PC-9 (cell line): Measurements from ENCODE around the gene RABL6.

ENCODE experiments used
- EZH2 ChIP-seq: fragments of 200-600 bp; sonication (generic); IDR thresholded peaks from 2 replicates; pipeline ENCODE4 v1.8.0; 2017; ENCODE audit warnings: antibody characterized with exemption, low read depth
- TF ChIP-seq, protein P1 (sequence below): fragments of 200-600 bp; sonication (generic); conservative IDR thresholded peaks from 2 replicates; pipeline ENCODE4 v1.6.1; 2017; ENCODE audit warnings: mixed run types, antibody characterized with exemption, mild to moderate bottlenecking, moderate library complexity

DNA sequence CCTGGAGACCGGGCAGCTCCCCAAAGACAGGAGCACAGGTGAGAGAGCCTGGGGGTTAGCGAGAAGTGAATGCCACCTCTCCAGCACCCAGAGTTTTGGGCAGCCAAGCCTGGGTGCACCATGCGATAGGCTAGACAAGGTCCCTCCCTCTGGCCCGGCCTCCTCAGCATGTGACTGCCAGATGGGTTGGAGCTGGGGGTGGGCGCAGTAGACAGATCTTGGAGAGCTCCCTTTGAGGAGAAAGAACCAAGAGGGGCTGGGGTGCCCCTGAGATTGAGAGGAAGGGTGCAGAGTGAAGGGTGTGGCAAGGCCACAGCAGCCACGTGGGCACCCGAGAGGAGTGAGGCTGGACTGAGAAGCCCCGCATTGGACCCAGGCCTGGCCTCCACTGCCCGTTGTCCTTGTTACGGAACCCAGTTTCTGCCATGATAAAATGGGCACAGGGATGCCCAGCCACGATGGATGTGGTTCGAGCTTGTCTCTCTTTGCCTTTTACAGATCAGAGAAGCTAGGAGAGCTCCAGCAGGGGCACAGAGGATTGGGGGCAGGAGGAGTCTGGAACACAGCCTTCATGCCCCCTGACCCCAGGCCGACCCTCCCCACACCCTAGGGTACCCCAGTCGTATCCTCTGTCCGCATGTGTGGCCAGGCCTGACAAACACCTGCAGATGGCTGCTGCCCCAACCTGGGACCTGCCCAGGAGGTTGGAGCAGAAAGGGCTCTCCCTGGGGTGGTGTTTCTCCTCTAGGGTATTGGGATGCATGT, 15.2 kb upstream of the RABL6 start:
- TF ChIP-seq EZH2: no peak
- TF ChIP-seq, protein P1, sequence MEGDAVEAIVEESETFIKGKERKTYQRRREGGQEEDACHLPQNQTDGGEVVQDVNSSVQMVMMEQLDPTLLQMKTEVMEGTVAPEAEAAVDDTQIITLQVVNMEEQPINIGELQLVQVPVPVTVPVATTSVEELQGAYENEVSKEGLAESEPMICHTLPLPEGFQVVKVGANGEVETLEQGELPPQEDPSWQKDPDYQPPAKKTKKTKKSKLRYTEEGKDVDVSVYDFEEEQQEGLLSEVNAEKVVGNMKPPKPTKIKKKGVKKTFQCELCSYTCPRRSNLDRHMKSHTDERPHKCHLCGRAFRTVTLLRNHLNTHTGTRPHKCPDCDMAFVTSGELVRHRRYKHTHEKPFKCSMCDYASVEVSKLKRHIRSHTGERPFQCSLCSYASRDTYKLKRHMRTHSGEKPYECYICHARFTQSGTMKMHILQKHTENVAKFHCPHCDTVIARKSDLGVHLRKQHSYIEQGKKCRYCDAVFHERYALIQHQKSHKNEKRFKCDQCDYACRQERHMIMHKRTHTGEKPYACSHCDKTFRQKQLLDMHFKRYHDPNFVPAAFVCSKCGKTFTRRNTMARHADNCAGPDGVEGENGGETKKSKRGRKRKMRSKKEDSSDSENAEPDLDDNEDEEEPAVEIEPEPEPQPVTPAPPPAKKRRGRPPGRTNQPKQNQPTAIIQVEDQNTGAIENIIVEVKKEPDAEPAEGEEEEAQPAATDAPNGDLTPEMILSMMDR: no peak
